Thoracic aorta (tissue), 2 donors: Measurements from ENCODE around the gene PTPRF. TPM values are rescaled to one million over a fixed set of nuclear protein-coding genes. Genes with fewer than 3 reads are reported as not detected.

Experiments
- ATAC-seq: fragments of 150-250 bp; one replicate; pipeline ENCODE4 v1.8.0; 2017; ENCODE audit warnings: low read depth; ENCODE audit not compliant: insufficient number of reproducible peaks, low FRiP score
- DNase-seq: peaks from one replicate; pipeline ENCODE4 v3.0.0-alpha.2; 2020; ENCODE audit warnings: low spot score
- H3K27ac ChIP-seq, 2 donors: fragments of 200-600 bp; sonication (generic); 1 replicate in 1 of 2; 2 replicates in 1 of 2; pipeline ENCODE4 v1.5.1; 2016; ENCODE audit warnings: mild to moderate bottlenecking in 2 of 2, moderate library complexity in 2 of 2
- H3K27me3 ChIP-seq: fragments of 200-600 bp; sonication (generic); replicated peaks from 2 replicates; pipeline ENCODE4 v1.6.0; 2016; ENCODE audit warnings: mild to moderate bottlenecking; ENCODE audit not compliant: insufficient read depth
- H3K36me3 ChIP-seq: fragments of 200-600 bp; sonication (generic); one replicate; pipeline ENCODE4 v1.5.1; 2016
- H3K4me1 ChIP-seq, 2 donors: fragments of 200-600 bp; sonication (generic); 1 replicate in 1 of 2; 2 replicates in 1 of 2; pipeline versions ENCODE4 v1.5.1 to v1.6.0; 2016; ENCODE audit warnings: low read depth in 2 of 2, mild to moderate bottlenecking in 1 of 2; ENCODE audit not compliant: control insufficient read depth in 1 of 2
- H3K4me3 ChIP-seq: fragments of 200-600 bp; sonication (generic); 2 replicates; pipeline ENCODE4 v1.5.1; 2016; ENCODE audit warnings: mild to moderate bottlenecking
- H3K9me3 ChIP-seq: fragments of 200-600 bp; sonication (generic); 2 replicates; pipeline ENCODE4 v1.5.1; 2016
- total RNA-seq, 2 donors: library from RNA; depleted of rRNA; stranded (reverse); fragments of >200 nt; gene quantifications; one replicate each; pipeline versions ENCODE4 v1.1.0 to v1.2.3, GENCODE V29; 2016
- TF ChIP-seq, protein P1 (sequence below): fragments of 200-600 bp; sonication (generic); IDR thresholded peaks from one replicate; pipeline ENCODE4 v1.5.1; 2019; ENCODE audit warnings: antibody characterized with exemption

Gene PTPRF
- total RNA-seq, 2 donors from 2014 or later, result 43.9 to 55.1 TPM

DNA sequence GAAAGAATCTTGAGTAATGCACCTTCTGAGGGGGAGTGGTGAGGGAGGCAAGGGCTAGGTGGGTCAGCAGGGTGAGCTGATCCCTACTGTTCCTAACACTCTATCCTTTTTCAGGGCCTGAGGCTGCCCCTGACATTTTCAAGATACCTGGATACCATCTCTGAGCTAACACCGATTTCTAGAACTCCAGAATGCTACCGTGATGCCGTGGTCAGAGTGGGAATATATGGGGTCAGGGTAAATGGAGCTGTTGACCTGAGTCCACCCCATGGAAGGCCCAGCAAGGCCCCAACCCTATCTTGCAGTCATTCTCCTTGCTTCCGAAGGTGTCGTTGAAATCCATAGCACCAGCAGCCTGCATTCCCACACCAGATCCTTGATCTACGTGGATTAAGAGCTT lies 18.0 kb upstream of the PTPRF start:
- H3K4me1 ChIP-seq, result no peaks in the 10 kb centered on the region
- no peaks in the 10 kb centered on the region for H3K27me3 ChIP-seq
- no peak overlapping the region for H3K4me3 ChIP-seq
- ATAC-seq, result no peak
- no peaks in the 10 kb centered on the region for H3K36me3 ChIP-seq
- TF ChIP-seq, protein P1, sequence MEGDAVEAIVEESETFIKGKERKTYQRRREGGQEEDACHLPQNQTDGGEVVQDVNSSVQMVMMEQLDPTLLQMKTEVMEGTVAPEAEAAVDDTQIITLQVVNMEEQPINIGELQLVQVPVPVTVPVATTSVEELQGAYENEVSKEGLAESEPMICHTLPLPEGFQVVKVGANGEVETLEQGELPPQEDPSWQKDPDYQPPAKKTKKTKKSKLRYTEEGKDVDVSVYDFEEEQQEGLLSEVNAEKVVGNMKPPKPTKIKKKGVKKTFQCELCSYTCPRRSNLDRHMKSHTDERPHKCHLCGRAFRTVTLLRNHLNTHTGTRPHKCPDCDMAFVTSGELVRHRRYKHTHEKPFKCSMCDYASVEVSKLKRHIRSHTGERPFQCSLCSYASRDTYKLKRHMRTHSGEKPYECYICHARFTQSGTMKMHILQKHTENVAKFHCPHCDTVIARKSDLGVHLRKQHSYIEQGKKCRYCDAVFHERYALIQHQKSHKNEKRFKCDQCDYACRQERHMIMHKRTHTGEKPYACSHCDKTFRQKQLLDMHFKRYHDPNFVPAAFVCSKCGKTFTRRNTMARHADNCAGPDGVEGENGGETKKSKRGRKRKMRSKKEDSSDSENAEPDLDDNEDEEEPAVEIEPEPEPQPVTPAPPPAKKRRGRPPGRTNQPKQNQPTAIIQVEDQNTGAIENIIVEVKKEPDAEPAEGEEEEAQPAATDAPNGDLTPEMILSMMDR, result no peak
- no peak for DNase-seq
- no peaks in the 10 kb centered on the region for H3K9me3 ChIP-seq
- H3K27ac ChIP-seq, result no peak overlapping the region

DNA sequence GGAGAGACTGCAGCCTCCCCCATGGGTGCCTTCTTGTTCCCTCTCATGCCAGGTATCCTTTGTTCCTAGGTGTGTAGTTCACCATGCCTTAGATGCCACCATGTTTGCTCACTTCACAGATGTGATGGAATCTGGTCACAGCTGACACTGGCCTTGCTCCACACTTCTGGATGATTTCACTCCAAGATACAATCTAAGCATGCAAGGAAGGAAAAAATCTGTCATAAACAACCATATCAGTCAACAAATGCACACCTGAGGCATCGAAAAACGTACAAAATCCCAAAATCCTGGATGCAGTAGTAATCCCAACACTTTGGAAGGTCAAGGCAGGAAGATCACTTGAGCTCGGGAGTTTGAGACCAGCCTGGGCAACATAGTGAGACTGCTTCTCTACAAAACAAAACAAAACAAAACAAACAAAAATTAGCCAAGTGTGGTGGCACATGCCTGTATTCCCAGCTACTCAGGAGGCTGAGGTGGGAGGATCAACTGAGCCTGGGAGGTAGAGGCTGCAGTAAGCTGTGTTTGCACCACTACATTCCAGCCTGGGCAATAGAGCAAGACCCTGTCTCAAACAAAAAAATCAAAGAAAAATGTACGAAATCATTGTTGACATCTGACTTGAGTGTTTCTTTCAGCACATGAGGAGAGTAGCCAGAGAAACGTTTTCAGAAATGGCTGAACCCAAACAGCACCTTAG lies 17.1 kb upstream of the PTPRF start:
- DNase-seq (no peak), ATAC-seq (no peak)
- Histone ChIP-seq H3K27ac (no peak overlapping the region), H3K4me1 (no peaks in the 10 kb centered on the region), H3K36me3 (no peaks in the 10 kb centered on the region), H3K4me3 (no peak overlapping the region), H3K27me3 (no peaks in the 10 kb centered on the region), H3K9me3 (no peaks in the 10 kb centered on the region)
- TF ChIP-seq, protein P1, result no peak

DNA sequence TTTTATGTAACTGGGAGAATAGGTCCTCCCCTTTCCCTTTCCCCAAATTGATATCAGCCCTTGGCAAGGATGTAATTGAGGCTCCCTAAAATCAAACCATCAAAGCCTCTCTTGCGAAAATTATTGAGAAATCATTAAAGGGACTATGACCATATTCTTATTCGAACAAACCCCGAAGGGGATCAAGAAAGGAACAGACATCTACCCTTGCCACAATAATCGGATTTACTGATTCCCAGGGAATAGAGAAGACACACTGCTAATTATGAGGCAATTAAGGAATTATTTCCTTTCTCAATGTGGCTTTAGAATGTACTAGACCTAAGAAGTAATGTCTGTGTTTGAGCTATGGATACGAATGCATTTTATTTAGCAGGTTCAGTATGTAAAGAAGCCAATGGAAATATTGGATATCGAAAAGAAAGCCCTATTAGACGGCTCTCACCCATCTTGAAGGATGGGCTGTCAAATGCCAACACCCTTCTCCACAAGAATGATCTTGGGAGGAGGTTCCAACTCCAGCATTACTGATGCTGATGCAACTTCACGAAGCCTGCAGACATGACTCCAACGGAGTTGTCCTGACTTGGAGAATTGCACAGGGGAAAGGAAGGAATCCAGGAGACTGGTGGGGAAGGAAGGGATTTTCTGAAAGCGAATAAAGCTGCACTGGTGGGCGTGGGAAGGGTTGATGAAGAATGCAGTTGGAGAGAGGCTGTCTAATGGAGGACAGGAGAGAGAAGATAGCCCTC lies 11.6 kb upstream of the PTPRF start:
- no peaks in the 10 kb centered on the region for H3K9me3 ChIP-seq
- H3K27ac ChIP-seq, result no peak overlapping the region
- no peaks in the 10 kb centered on the region for H3K4me1 ChIP-seq
- no peaks in the 10 kb centered on the region for H3K36me3 ChIP-seq
- no peak for DNase-seq
- no peaks in the 10 kb centered on the region for H3K27me3 ChIP-seq
- ATAC-seq, result no peak
- TF ChIP-seq, protein P1, result no peak
- no peak overlapping the region for H3K4me3 ChIP-seq

DNA sequence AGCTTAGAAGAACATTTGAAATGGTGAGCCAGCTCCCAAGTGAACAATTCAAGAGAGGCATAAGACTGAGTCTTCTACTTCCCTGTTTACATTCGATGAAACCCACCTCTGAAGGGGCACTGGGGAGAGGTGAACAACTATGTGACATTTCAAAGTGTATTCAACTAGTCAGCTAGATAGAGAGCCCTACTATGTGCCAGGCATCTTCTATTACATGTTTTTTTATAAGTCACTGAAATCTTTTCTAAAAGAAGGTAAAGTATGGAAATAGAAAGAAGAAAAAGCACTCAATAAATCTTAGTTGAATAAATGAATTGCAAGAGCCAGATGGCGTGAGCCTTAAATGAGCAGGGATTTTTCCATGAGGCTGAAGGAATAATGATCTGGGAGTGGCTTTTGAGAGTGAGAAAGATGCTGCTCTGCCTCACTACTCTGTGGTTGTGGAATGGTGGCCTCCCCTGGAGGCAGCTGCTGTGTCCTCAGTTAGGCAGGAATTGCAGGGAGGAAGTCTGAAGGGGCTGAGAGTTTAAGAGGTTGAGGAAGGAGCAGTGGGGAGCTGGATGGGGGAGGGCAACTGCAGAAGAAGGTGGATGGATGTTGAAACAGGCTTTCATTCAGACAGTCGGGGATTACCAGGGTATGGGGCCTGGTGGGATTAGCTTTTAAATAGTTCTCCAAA lies 10.4 kb upstream of the PTPRF start:
- Histone ChIP-seq H3K4me1 (no peaks in the 10 kb centered on the region), H3K4me3 (no peak overlapping the region), H3K27me3 (no peaks in the 10 kb centered on the region), H3K36me3 (no peaks in the 10 kb centered on the region), H3K27ac (no peak overlapping the region), H3K9me3 (no peaks in the 10 kb centered on the region)
- DNase-seq, result no peak
- TF ChIP-seq, protein P1, result no peak
- ATAC-seq, result no peak

DNA sequence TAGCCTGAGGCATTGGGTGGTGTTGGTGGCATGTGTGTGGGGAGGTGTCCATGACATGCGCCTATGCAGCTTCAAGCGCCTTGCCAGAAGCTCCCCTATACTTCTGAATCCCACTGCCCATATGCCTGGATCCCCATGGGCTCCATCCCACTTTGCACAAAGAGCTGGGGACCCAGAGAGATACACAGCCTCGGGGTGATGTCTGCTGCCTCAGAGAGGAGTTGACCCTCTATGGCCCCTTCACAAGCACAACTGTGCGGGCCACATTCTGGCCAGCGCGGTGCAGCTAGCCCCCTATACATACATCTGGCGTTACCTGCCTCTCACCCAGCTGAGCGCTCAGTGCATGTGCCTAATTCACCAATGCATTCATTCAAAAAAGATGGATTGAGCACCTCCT lies 9.6 kb upstream of the PTPRF start:
- H3K36me3 ChIP-seq, result no peaks in the 10 kb centered on the region
- H3K9me3 ChIP-seq, result no peaks in the 10 kb centered on the region
- TF ChIP-seq, protein P1, result no peak
- no peaks in the 10 kb centered on the region for H3K27me3 ChIP-seq
- H3K27ac ChIP-seq, result no peak overlapping the region
- no peaks in the 10 kb centered on the region for H3K4me1 ChIP-seq
- DNase-seq, result no peak
- H3K4me3 ChIP-seq, result no peak overlapping the region
- no peak for ATAC-seq
